DND-41 (cell line): Measurements from ENCODE around the gene PABPN1L.

Experiments
- ATAC-seq: fragments of 200-7000 bp; cut with Tn5 transposase; 3 replicates; pipeline ENCODE4 v1.9.1; 2021; ENCODE audit warnings: low read depth; ENCODE audit not compliant: insufficient read depth
- DNase-seq: peaks from one replicate; pipeline ENCODE4 v3.0.0-alpha.2; 2020
- H2AFZ ChIP-seq: 2 replicates; pipeline ENCODE4 v1.6.0; 2012; ENCODE audit warnings: low read depth, low read length
- H3K27ac ChIP-seq: 2 replicates; pipeline ENCODE4 v1.5.1; 2012; ENCODE audit warnings: low read length, inconsistent platforms
- H3K27me3 ChIP-seq: fragments of 200-600 bp; sonication (generic); 2 replicates; pipeline ENCODE4 v1.6.0; 2012; ENCODE audit warnings: low read length, mild to moderate bottlenecking, inconsistent platforms; ENCODE audit not compliant: insufficient read depth, poor library complexity
- H3K36me3 ChIP-seq: 2 replicates; pipeline ENCODE4 v1.5.1; 2012; ENCODE audit warnings: low read length, inconsistent platforms; ENCODE audit not compliant: insufficient read depth
- H3K4me1 ChIP-seq: 2 replicates; pipeline ENCODE4 v1.5.1; 2012; ENCODE audit warnings: mild to moderate bottlenecking, low read length; ENCODE audit not compliant: insufficient read depth
- H3K4me2 ChIP-seq: 2 replicates; pipeline ENCODE4 v1.6.0; 2012; ENCODE audit warnings: mild to moderate bottlenecking, moderate library complexity, low read length, inconsistent platforms; ENCODE audit not compliant: insufficient read depth
- H3K4me3 ChIP-seq, 2 experiments: fragments of 200-600 bp in 1 of 2; shearing (Covaris generic) in 1 of 2; 2 replicates each; pipeline ENCODE4 v1.5.1; 2012 to 2016; ENCODE audit warnings: inconsistent platforms in 2 of 2, low read length in 2 of 2, mild to moderate bottlenecking in 2 of 2, low read depth in 1 of 2, moderate library complexity in 1 of 2
- H3K79me2 ChIP-seq: 2 replicates; pipeline ENCODE4 v1.6.0; 2012; ENCODE audit warnings: low read length, inconsistent platforms; ENCODE audit not compliant: insufficient read depth
- H3K9ac ChIP-seq: 2 replicates; pipeline ENCODE4 v1.6.0; 2012; ENCODE audit warnings: low read depth, mild to moderate bottlenecking, inconsistent platforms, low read length, moderate library complexity
- H3K9me3 ChIP-seq: 2 replicates; pipeline ENCODE4 v1.5.1; 2012; ENCODE audit warnings: low read length, moderate library complexity, mild to moderate bottlenecking, inconsistent platforms; ENCODE audit not compliant: insufficient read depth, severe bottlenecking
- H4K20me1 ChIP-seq: 2 replicates; pipeline ENCODE4 v1.6.0; 2012; ENCODE audit warnings: low read length; ENCODE audit not compliant: insufficient read depth
- EZH2 ChIP-seq: IDR thresholded peaks from 3 replicates; pipeline ENCODE4 v1.6.1; 2012; ENCODE audit warnings: borderline replicate concordance, low read depth, mild to moderate bottlenecking, moderate library complexity, low read length, inconsistent platforms; ENCODE audit not compliant: severe bottlenecking
- TF ChIP-seq, protein P1 (sequence below): IDR thresholded peaks from 2 replicates; pipeline ENCODE4 v1.5.1; 2012; ENCODE audit warnings: borderline replicate concordance, low read length, moderate library complexity, mild to moderate bottlenecking; ENCODE audit not compliant: poor library complexity, severe bottlenecking; ENCODE audit errors: extremely low read depth

The PABPN1L gene

GRCh38 chr16:88904676-88905365 lies 38.4 kb upstream of the PABPN1L start:
- no peak overlapping the region for H3K9ac ChIP-seq
- no peak overlapping the region for H2AFZ ChIP-seq

DNA sequence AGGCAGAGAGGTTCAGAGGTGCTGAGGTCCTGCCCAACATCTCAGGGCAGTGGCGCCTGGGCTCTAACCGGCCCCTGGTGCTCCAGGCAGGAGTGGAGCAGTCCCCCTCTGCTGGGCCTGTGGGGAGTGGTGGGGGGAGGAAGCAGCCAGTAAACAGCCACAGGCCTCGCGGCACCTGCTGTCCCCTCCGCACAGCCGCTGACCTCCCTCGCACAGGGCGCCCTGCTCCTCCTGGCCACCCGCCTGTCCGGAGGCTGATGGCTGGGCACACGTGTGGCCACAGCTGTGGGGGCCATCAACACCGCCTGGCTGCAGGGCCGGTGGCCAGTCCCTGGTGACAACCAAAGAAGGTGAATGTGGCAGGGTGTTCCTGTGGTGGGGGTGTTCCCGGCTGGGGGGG lies 36.8 kb upstream of the PABPN1L start:
- Histone ChIP-seq H3K4me2 (no peak overlapping the region), H3K9ac (no peak overlapping the region), H4K20me1 (peaks cover 8% of the 10 kb centered on the region), H3K4me1 (no peaks in the 10 kb centered on the region), H2AFZ (no peak overlapping the region), H3K36me3 (no peaks in the 10 kb centered on the region), H3K4me3 (no peak overlapping the region), H3K79me2 (no peaks in the 10 kb centered on the region), H3K27me3 (no peaks in the 10 kb centered on the region), H3K27ac (no peak overlapping the region), H3K9me3 (no peaks in the 10 kb centered on the region)
- TF ChIP-seq, protein P1, sequence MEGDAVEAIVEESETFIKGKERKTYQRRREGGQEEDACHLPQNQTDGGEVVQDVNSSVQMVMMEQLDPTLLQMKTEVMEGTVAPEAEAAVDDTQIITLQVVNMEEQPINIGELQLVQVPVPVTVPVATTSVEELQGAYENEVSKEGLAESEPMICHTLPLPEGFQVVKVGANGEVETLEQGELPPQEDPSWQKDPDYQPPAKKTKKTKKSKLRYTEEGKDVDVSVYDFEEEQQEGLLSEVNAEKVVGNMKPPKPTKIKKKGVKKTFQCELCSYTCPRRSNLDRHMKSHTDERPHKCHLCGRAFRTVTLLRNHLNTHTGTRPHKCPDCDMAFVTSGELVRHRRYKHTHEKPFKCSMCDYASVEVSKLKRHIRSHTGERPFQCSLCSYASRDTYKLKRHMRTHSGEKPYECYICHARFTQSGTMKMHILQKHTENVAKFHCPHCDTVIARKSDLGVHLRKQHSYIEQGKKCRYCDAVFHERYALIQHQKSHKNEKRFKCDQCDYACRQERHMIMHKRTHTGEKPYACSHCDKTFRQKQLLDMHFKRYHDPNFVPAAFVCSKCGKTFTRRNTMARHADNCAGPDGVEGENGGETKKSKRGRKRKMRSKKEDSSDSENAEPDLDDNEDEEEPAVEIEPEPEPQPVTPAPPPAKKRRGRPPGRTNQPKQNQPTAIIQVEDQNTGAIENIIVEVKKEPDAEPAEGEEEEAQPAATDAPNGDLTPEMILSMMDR: no peak
- ATAC-seq (no peak), DNase-seq (no peak)

More at GRCh38 chr16:88904676-88905365, 38.4 kb upstream of the PABPN1L start:
- H3K27ac ChIP-seq: no peak overlapping the region
- ATAC-seq (0 out of 3 replicates have a peak, but pooled peaks have one; percentile 13), DNase-seq (no peak)
- H4K20me1 ChIP-seq: peaks cover 8% of the 10 kb centered on the region; the same call in 1 of the 2 replicates
- H3K9me3 ChIP-seq: no peaks in the 10 kb centered on the region
- H3K4me3 ChIP-seq: no peak overlapping the region
- no peak overlapping the region for H3K4me2 ChIP-seq
- H3K79me2 ChIP-seq: no peaks in the 10 kb centered on the region
- no peaks in the 10 kb centered on the region for H3K4me1 ChIP-seq
- H3K27me3 ChIP-seq: no peaks in the 10 kb centered on the region
- TF ChIP-seq, protein P1: no peak
- no peak for TF ChIP-seq EZH2
- H3K36me3 ChIP-seq: no peaks in the 10 kb centered on the region

- Histone ChIP-seq H3K9me3 (no peaks in the 10 kb centered on the region), H3K4me2 (no peak overlapping the region), H3K4me3 (no peak overlapping the region), H3K27ac (no peak overlapping the region), H4K20me1 (peaks cover 8% of the 10 kb centered on the region), H3K4me1 (no peaks in the 10 kb centered on the region), H2AFZ (no peak overlapping the region), H3K27me3 (no peaks in the 10 kb centered on the region), H3K79me2 (no peaks in the 10 kb centered on the region), H3K36me3 (no peaks in the 10 kb centered on the region), H3K9ac (no peak overlapping the region)
- DNase-seq (no peak), ATAC-seq (no peak)
- no peak for TF ChIP-seq EZH2
- TF ChIP-seq, protein P1: no peak
Observed at GRCh38 chr16:88902744-88903143, 36.3 kb upstream of the PABPN1L start.

DNA sequence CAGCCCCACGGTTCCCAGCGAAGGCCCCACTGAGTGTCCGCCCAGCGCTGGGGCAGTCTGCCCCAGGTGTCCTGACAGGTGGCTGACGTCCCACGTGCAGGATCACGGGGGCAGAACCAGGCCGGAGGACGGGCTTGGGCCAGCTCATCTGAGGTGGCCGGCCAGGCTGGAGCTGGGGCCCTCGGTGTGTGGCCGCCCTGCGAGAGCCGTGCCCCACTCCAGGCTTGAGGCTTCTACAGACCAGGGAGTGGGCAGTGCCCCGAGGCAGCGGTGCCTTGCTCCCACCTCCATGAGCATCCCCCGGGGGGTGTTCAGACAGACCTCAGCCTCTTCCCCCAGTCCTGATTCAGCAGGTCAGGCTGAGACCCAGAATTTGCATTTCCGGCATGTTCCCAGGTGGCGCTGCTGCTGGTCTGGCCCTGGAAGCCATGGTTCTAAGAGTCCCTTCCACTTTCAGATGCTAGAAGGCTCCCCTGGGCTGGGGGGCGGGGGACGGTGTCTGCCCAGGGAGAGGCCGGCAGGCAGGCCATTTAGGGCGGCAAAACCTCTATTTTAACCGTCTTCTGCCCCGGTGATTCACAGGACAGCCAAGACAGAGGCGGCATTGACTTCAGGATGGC lies 35.4 kb upstream of the PABPN1L start:
- ATAC-seq (no peak), DNase-seq (no peak)
- peaks cover 7% of the 10 kb centered on the region for H4K20me1 ChIP-seq
- no peaks in the 10 kb centered on the region for H3K79me2 ChIP-seq
- H3K9me3 ChIP-seq: no peaks in the 10 kb centered on the region
- no peak overlapping the region for H2AFZ ChIP-seq
- no peaks in the 10 kb centered on the region for H3K36me3 ChIP-seq
- no peak overlapping the region for H3K4me2 ChIP-seq
- H3K27ac ChIP-seq: no peak overlapping the region
- H3K4me1 ChIP-seq: no peaks in the 10 kb centered on the region
- H3K27me3 ChIP-seq: no peaks in the 10 kb centered on the region
- TF ChIP-seq, protein P1: no peak
- no peak for TF ChIP-seq EZH2
- no peak overlapping the region for H3K4me3 ChIP-seq
- H3K9ac ChIP-seq: no peak overlapping the region
